Activated T-cell treated with anti-CD3 and anti-CD28 coated beads for 4 hours (primary cell): ENCODE measurements around the gene HTRA3.
"Not testable (repeated sequence)": the region's sequence is repeated elsewhere in the genome, so short reads cannot be mapped to it uniquely, and the experiment has no call there.

Source experiments
- DNase-seq: peaks from one replicate; pipeline ENCODE4 v3.0.0-alpha.2; 2020

Gene HTRA3

DNA sequence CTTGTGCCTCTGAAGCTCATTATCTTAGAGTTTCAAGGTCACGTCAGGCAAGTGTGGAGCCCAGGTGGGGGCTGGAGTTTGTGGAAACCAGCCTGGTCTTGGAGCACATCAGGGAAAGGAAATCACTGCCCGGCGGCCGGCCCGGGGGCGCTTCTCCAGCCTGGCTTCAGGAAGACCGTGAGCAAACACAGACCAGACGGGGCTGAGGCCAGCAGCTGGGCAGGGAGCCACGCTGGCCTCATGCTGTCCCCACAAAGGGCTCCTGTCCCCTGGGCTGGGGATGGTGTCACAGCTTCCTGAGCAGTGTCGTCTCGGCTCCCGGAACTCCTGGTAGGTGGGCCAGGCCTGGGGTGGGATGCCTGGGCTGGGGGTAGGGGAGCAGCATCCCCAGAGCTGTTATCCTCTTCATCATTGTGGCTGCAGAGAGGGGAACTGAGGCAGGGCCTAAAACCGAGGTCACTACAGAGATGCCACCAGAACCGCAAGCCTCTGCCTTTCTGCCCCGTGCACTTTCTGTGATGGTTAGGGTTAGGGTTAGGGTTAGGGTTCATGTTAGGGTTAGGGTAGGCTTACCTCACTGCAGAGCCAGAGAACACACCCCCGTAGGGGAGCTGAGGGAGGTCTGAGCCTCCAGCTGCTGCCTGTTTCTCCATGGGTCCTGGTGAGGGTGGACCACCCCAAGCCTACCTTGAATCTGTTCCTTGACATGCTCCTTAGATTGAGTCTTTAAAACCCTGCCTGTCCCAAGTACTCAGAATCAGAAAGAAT, 77.5 kb downstream of the HTRA3 start:
- no peak for DNase-seq

DNA sequence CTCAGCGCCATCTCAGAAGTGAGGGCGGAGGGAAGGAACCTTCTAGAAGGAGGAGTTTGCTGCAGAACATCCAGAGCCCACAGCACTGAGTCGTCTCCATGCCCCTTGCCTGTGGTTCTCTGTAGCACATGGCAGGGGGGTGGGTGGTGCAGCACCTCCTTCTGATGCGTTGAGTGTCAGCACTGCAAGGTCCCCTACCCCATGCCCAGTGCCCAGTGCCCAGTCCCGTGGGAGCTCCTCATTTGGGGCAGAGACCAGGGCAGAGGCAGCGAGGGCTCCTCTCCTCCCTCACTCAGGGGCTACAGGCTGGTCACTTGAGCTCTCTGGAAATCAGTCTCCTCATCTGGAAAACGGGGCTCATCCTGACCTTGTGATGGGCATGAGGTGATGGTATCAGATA, 78.1 kb downstream of the HTRA3 start:
- no peak for DNase-seq

DNA sequence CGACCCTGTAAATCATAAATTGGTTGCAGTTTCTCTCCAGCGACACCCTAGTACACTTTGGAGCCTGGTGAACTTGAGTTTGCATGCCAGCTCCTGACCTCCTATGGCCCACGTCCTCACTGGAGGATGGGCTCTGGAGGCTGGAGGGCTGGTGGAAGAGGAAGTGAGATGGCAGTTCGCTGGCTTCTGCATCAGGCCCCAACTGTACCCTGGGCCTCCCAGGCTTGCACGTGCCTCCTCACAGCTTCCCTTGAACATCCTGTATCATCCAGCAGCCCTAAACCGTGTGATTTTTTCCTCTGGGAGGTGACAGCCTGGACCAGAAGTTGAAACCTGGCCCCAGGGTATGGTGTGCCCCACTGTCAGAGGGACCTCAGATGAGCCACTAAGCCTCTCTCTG, 78.5 kb downstream of the HTRA3 start:
- DNase-seq, result no peak

DNA sequence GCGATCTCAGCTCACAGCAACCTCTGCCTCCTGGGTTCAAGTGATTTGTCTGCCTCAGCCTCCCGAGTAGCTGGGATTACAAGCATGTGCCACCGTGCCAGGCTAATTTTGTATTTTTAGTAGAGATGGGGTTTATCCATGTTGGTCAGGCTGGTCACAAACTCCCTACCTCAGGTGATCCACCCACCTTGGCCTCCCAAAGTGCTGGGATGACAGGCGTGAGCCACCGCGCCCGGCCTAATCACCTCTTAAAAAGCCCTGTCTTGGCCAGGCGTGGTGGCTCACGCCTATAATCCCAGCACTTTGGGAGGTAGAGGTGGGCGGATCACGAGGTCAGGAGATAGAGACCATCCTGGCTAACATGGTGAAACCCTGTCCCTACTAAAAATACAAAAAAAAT, 79.7 kb downstream of the HTRA3 start:
- DNase-seq, result not testable (repeated sequence)

DNA sequence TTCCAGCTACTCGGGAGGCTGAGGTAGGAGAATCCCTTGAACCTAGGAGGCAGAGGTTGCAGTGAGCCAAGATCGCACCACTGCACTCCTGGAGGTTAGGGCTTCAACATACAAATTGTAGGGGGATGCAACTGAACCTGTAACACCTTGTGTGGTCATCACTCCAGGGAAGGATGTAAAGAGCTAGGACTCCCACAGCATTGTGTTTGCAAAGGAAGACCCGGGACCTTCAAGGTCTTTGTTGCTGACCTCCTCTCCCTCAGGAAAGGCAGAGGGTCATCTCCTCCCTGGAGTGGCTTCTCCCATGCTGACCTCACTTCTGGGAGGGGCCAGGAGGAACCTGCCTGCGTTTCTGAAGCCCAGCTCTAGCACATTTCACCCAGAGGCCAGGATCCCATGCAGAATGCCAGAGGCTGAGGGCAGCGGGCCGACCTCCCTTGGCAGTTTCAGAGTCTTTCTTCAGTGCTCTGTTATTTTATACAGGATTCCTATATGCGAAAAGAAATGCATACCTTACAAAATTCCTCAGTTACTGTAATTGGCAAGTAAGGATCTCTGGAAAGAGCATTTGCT, 80.2 kb downstream of the HTRA3 start:
- no peak for DNase-seq

DNA sequence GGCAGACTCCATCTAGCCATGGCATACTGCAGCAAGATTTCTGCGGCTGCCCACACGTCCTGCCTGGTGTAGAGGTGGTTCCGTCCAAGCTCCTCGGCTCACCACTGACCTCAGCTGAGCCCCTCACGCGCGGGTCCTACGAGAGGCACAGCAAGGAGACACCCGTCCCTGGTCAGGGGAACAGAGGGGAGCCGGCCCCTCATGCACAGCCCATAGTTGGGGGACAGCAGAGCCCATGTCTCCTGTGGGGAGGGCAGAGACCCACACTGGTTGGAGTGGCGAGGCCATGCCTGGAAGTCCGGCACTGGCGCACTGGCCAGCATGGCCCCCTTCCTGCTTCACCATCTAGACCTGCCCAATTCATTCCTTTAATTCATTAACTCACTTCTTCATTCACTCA, 80.8 kb downstream of the HTRA3 start:
- no peak for DNase-seq

DNA sequence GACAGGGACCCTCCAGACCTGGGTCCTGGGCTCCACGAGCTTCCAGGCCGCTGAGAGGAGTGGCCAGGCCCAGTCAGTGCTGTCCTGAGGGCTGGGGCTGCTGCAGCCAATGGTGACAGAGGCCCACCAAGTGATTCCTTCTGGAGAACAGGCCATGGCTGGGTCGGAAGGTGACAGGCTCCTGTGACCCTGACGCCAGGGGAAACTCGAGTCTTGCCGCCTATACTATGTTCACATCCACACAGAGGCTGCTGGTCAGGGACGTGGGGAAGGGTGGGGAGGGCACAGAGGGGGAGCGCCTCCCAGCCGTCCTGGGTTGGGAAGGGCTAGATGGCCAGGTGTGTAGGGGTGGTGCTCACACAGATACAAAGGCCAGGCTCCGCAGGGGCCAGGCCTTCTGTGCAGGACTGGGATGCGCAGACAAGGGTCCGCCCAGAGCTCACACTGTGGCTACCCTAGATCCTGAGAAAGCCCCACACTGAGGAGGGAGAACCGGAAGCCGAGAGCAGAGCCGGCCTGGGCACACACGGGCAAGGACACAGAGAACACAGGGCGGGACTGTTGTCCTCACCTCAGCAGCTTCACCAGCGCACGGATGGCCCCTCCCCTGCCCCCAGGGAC, 81.4 kb downstream of the HTRA3 start:
- DNase-seq, result no peak

DNA sequence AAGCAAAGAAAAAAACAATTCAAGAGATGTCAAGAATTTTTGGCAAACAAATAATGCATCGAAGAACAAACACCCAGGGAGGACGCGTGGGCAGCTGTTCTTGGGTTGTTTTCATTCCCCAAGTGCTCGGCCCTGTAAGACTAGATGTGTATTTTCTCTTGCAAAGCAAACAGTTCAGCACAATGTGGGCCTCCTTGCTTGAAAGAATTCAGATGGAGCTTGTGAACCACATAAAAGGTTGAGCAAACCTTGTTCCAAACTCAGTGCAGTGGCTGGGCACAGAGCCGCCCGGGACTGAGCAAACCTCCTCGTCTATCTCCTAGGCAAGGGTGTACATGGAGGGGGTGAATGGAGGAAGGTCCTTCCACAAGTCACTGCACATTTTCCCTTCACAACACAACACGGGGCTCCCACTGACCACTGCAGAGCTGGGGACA, 82.4 kb downstream of the HTRA3 start:
- no peak for DNase-seq

DNA sequence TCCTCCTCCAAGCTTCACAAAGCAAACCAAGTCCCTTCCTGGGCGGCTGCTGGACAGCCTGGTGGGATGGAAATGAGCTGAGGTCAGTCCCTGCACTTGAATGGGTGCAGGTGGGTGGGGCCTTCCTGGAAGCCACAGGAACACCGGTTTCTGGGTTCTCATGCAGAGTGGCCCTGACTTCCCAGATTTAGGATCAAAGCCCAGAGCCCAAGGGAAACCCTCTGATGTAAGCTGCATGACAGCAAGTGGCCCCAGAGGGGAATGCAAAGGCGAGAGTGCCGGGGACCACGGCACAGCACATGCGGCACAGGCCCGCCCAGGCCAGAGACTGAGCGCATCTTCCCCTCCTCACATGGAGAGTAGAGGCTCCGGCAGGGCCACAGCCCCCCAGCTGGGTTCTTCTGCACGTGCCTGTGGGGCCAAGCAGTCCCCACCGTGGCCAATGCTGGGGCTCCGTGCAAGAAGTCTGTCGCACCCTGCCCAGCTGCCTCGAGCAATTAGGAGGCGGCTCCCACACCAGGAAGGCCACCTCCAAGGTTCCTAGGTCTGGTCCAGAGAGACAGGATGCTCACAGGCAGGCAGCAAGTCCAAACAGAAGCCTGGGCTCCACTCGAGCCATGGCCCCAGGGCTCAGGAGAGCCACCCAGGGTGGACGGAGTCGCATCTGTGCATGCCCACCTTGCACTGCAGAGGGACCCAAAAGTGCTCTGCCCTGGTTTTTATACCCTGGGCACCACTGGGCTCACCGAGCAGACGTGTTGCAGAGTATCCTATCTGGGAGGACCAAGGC, 83.0 kb downstream of the HTRA3 start:
- no peak for DNase-seq

DNA sequence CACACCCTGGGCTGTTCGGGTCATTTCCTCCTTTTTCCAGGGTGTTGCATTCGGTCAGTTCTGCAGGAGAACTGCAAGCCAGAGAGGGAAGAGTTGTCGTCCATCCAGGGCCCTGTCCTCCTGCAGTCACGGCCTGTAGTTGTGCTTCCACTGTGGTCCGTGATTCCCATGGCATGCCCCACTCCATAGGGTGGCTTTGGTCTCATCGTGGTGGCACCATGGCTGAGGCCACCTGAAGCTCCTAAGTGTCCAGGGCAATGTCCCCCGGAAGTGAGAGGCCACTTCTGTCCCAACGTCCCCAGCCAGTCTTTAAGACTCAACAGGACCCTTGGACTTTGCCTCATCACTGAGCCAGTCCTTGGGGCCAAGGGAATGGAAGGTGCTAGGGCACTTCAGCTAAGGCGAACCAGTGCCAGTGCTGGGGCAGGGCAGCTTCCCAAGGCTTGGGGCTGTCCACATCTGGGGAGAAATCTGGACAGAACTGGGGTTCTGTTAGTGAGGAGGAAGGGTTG, 83.7 kb downstream of the HTRA3 start:
- DNase-seq, result no peak

DNA sequence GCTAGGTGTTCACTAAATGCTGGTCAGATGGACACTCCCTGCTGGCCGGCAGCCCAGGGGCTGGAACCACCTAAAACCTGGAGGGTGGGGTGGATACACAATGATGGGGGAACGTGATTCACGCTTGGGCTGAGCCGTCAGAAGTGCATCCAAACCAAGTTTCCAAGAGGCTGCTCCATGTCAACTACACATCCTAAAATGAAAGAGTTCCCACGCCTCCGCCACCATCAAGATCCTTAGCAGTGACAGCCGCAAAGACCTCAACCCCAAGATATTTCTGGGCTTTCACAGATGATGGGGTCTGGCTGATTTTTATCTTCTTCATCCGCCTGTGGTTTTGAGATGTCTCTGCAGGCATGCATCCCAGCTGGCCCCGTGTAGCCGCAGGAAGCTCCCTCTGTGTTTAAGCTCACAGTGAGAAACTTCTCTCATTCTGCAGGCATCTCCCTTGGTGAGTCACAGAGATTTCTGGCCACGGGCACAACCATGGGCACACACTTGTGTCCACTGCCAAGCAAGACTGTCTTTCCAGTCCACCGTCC, 84.4 kb downstream of the HTRA3 start:
- DNase-seq, result no peak

DNA sequence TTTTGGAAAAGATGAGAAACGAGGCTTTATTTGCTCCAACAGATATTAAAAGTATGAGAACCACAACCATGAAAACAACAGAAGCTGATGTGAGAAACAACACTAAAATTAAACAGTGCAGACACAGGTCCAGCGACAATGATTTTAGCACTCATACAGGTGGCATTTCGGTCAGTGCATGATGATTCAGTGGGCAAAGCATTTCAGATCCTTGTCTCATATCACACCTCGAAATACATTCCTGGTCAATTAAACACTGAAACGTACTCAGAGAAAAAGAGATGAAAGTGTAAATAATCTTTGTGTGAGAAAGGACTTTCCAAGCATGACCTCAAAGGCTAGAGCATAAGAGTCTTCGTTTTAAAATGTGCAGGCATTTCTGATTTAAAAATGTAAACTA, 85.8 kb downstream of the HTRA3 start:
- no peak for DNase-seq

DNA sequence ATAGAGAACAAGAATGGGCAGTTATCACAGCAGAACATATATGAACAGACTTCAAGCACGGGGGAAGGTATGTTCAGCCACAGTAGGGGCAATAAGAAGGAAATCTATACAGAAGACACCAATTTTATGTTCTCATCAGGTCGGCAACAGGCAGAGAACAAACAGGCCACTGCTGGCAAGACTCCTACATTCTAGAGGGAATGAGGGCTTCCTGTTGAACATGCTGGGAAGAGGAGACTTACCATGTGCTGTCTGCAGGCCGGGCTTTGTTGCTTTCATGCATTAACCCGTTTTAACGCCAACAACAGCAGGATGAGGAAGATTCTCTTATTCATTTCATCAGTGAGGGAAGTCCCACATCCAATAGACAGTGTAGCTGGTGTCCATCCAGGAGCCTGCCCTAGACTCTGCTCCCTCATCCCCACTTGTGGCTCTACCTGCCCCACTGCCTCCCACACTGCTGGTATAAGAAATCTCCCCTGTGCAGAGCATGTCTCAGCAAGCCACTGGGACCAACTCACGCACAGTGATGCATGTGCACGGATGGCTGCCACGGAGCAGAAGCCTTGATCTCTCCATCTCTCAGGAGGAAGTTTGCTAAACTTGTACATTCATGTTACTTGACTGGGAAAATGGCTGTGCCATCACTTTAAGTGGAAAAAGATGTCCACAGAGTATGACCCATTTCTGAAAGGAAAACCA, 86.5 kb downstream of the HTRA3 start:
- DNase-seq, result no peak
